GM19043 (cell line): ENCODE data around the gene RAB10.
"Not testable (repeated sequence)": the region's sequence is repeated elsewhere in the genome, so short reads cannot be mapped to it uniquely, and the experiment has no call there.

Source experiments
- ATAC-seq: cut with Tn5 transposase; IDR thresholded peaks from one replicate; pipeline ENCODE4 v1.9.1; 2021; ENCODE audit warnings: low read depth; ENCODE audit not compliant: unreplicated experiment

The RAB10 gene

GRCh38 chr2:26144953-26145680, 111.2 kb downstream of the RAB10 start:
- ATAC-seq: no peak

GRCh38 chr2:26148501-26148900, 114.6 kb downstream of the RAB10 start:
- ATAC-seq: no peak

GRCh38 chr2:26150243-26150642, 116.4 kb downstream of the RAB10 start:
- no peak for ATAC-seq

GRCh38 chr2:26157580-26157979, 123.7 kb downstream of the RAB10 start:
- ATAC-seq: no peak

- no peak for ATAC-seq
Observed at GRCh38 chr2:26161926-26162325, 128.0 kb downstream of the RAB10 start.

- no peak for ATAC-seq
Observed at GRCh38 chr2:26162963-26163362, 129.1 kb downstream of the RAB10 start.

- no peak for ATAC-seq
Observed at GRCh38 chr2:26164231-26164630, 130.3 kb downstream of the RAB10 start.

- ATAC-seq: no peak
Observed at GRCh38 chr2:26164641-26165211, 130.8 kb downstream of the RAB10 start.

- ATAC-seq: no peak
Observed at GRCh38 chr2:26165403-26165802, 131.5 kb downstream of the RAB10 start.

- not testable (repeated sequence) for ATAC-seq
Observed at GRCh38 chr2:26166541-26166940, 132.7 kb downstream of the RAB10 start.

GRCh38 chr2:26168785-26169184, 134.9 kb downstream of the RAB10 start:
- no peak for ATAC-seq

- no peak for ATAC-seq
Observed at GRCh38 chr2:26169226-26169625, 135.3 kb downstream of the RAB10 start.

GRCh38 chr2:26169681-26170414, 136.0 kb downstream of the RAB10 start:
- ATAC-seq: no peak

- no peak for ATAC-seq
Observed at GRCh38 chr2:26170795-26171194, 136.9 kb downstream of the RAB10 start.

- ATAC-seq: no peak
Observed at GRCh38 chr2:26172189-26172870, 138.4 kb downstream of the RAB10 start.

GRCh38 chr2:26172871-26173775, 139.2 kb downstream of the RAB10 start, which contains the start of gene GAREM2:
Gene GAREM2 (plus strand): TSS chr2:26173088. CDS start chr2:26173221, 133 bp downstream.
- no peak for ATAC-seq

- ATAC-seq: no peak
Observed at GRCh38 chr2:26173776-26174482, 140.0 kb downstream of the RAB10 start.

GRCh38 chr2:26174691-26175465, 141.0 kb downstream of the RAB10 start:
- no peak for ATAC-seq
